GM12801 (cell line): ENCODE measurements around the gene GABPB2.

Source experiments
- TF ChIP-seq, protein P1 (sequence below): IDR thresholded peaks from one replicate; pipeline ENCODE4 v1.5.1; 2011; ENCODE audit warnings: control low read depth; ENCODE audit not compliant: insufficient read length; ENCODE audit errors: extremely low read depth

The GABPB2 gene

DNA sequence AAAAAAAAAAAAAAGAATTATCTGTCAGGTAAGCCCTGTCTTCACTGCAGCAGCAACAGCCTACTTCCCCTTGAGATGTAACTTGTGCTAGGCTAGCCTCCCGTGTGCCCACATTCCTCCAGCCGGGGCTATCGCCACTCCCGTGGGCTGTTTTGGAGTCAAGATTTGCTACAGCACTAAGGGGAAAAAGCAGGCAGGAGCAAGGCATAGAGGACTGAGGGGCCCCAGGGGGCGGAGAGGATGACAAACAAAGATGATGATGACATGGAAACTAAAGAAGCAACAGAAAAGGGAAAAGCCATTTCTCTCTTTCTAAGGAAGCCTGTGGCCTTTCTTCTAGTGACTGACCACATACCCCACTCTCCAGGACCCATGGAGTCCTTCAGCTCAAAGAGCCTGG, 87.8 kb downstream of the GABPB2 start:
- TF ChIP-seq, protein P1, sequence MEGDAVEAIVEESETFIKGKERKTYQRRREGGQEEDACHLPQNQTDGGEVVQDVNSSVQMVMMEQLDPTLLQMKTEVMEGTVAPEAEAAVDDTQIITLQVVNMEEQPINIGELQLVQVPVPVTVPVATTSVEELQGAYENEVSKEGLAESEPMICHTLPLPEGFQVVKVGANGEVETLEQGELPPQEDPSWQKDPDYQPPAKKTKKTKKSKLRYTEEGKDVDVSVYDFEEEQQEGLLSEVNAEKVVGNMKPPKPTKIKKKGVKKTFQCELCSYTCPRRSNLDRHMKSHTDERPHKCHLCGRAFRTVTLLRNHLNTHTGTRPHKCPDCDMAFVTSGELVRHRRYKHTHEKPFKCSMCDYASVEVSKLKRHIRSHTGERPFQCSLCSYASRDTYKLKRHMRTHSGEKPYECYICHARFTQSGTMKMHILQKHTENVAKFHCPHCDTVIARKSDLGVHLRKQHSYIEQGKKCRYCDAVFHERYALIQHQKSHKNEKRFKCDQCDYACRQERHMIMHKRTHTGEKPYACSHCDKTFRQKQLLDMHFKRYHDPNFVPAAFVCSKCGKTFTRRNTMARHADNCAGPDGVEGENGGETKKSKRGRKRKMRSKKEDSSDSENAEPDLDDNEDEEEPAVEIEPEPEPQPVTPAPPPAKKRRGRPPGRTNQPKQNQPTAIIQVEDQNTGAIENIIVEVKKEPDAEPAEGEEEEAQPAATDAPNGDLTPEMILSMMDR: no peak

GRCh38 chr1:151158751-151159251, 88.2 kb downstream of the GABPB2 start:
- TF ChIP-seq, protein P1: no peak

DNA sequence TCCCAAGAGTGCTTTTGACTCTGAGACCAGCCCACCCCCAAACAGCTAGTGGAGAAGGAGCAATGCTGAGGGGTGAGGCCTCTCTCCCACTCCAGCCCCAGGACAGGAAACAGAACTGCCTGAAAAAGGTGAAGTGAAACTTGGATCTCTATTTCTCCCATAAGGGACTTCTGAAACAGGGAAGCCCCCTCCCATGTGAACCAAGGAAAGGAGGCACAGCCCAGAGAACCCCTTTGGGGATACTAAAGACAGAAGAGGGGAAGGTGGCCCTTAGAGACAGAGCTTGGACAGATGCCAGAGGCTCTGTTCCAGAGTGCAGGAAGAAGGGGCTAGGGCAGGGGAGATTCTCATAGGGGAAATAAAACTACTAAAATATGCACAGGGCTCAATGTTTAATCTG, 88.8 kb downstream of the GABPB2 start:
- TF ChIP-seq, protein P1: no peak

- TF ChIP-seq, protein P1: no peak
Observed at GRCh38 chr1:151164732-151165280, 94.2 kb downstream of the GABPB2 start.

DNA sequence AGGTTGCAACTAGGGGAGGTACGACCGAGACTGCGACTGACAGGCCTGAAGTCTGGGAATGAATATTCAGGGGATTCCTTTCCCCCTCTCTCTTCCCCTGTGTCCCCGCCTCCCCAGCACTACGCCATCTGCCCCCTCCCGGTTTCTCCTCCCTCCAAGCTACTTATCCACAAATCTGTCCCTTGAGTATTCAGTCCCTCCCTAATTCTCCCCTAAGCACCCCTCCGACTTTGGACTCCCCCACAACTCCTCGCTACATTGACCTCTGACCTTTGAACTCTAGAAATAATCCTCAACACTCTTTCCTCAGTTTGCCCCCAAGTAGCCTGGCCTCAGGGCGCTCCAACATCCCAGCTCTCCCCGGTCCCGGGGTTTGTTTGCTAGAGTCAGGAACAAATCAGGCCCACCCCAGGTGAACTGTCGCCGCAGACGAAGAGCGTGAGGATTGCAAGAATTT, 94.7 kb downstream of the GABPB2 start:
- TF ChIP-seq, protein P1: no peak

DNA sequence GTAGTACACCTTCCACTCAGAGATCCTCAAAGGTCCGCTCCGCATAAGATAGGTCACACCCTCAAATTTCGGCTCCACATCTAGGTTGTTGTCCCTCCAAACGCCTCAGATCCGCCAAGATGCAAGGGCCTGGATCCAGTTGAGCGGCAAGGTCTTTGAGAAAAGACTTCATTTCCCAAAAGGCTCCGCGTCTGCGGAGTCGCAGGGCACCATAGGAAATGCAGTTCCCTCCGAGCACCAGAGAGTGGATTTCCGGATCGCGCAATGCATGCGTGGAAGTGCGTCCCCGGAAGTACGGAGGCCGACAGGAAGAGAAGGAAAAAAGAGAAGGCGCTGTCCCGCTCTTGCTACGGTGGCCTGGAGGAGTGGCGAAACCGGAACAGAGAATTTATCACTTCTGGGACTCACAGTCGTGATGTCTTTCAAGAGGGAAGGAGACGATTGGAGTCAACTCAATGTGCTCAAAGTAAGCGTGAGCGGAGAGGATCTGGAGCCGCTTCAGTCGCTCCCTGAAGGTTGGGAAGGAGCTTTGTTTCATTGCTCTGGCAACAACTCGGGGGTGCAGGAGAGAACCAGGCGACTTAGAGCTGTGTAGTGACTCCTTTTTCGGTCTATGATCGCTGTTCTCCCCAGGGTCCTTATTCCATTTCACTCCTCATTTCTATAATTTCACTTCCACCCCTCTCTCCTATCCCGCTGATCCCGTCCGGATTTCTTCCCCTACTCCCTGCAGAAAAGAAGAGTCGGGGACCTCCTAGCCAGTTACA, 95.4 kb downstream of the GABPB2 start, which contains the start of the genes LYSMD1 and SCNM1:
LYSMD1 (minus strand) TSS at position 165 of the 767 bp plus-strand sequence. CDS start 644 bp downstream, outside the sequence.
SCNM1 (plus strand) TSS at position 407 of the 767 bp plus-strand sequence; CDS start at position 416, 9 bp downstream.
- TF ChIP-seq, protein P1: no peak

DNA sequence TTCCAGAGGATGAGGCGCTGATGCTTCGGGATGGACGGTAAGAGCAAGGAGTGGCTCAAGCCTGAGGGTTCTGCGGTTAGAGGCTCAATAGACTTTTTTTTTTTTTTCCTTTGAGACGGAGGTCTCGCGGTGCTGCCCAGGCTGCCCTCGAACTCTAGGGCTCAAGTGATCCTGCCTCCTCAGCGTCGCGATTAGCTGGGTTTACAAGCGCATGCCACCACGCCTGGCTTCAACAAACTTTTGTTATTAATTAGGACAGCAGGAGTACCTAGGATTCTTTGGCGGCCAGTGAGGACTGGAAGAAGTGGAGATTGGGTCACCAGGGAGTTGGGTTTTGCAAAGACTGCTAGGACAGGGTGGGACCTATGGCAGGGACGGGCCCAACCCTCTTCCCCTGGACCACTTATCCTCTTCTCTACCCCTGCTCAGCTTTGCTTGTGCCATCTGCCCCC, 96.0 kb downstream of the GABPB2 start:
- TF ChIP-seq, protein P1: no peak
